Spleen (tissue), 11 donors: ENCODE data around the gene BRINP1. TPM values are rescaled to one million over a fixed set of nuclear protein-coding genes. Genes with fewer than 3 reads are reported as not detected.

Source experiments
- DNase-seq: peaks from one replicate; pipeline ENCODE4 v3.0.0-alpha.2; 2020
- H3K27ac ChIP-seq, 8 donors: fragments of 200-600 bp; sonication (generic) in 7 of 8; 1 replicate in 4 of 8; 2 replicates in 4 of 8; pipeline versions ENCODE4 v1.5.0 to v1.8.0; 2016 to 2021; ENCODE audit warnings: inconsistent platforms in 4 of 8, mild to moderate bottlenecking in 4 of 8, moderate library complexity in 1 of 8
- H3K27me3 ChIP-seq, 7 donors: fragments of 200-600 bp; sonication (generic) in 6 of 7; replicated peaks in 1 of 7; 1 replicate in 4 of 7; 2 replicates in 3 of 7; pipeline versions ENCODE4 v1.5.0 to v1.8.0; 2016 to 2021; ENCODE audit warnings: inconsistent platforms in 3 of 7, mild to moderate bottlenecking in 1 of 7
- H3K36me3 ChIP-seq, 6 donors: fragments of 200-600 bp; sonication (generic) in 5 of 6; 1 replicate in 4 of 6; 2 replicates in 2 of 6; pipeline versions ENCODE4 v1.5.0 to v1.8.0; 2016 to 2021; ENCODE audit warnings: inconsistent platforms in 2 of 6
- H3K4me1 ChIP-seq, 6 donors: fragments of 200-600 bp; sonication (generic) in 5 of 6; 1 replicate in 3 of 6; 2 replicates in 3 of 6; pipeline versions ENCODE4 v1.5.0 to v1.8.0; 2016 to 2021; ENCODE audit warnings: inconsistent platforms in 3 of 6
- H3K4me3 ChIP-seq, 8 donors: fragments of 200-600 bp; sonication (generic) in 7 of 8; 1 replicate in 4 of 8; 2 replicates in 4 of 8; pipeline versions ENCODE4 v1.5.0 to v1.8.0; 2016 to 2021; ENCODE audit warnings: inconsistent platforms in 4 of 8, mild to moderate bottlenecking in 4 of 8, moderate library complexity in 2 of 8
- H3K9me3 ChIP-seq, 8 donors: fragments of 200-600 bp; sonication (generic) in 7 of 8; 1 replicate in 4 of 8; 2 replicates in 4 of 8; pipeline versions ENCODE4 v1.5.0 to v1.8.0; 2016 to 2021; ENCODE audit warnings: inconsistent platforms in 4 of 8
- CTCF ChIP-seq, 11 experiments: fragments of 200-600 bp in 7 of 11; fragments of 450-650 bp in 4 of 11; sonication (generic) in 4 of 11; IDR thresholded peaks in 8 of 11; conservative IDR thresholded peaks in 3 of 11; 1 replicate in 7 of 11; 2 replicates in 4 of 11; pipeline versions ENCODE4 v1.4.0 to v1.8.0; 2016 to 2021; ENCODE audit warnings: antibody characterized with exemption in 11 of 11, inconsistent platforms in 4 of 11, mild to moderate bottlenecking in 1 of 11
- POLR2A ChIP-seq, 3 donors: fragments of 450-650 bp; IDR thresholded peaks; one replicate each; pipeline ENCODE4 v1.5.1; 2017; ENCODE audit warnings: antibody characterized with exemption in 3 of 3, mild to moderate bottlenecking in 1 of 3
- POLR2AphosphoS5 ChIP-seq, 3 donors: sonication (generic); formaldehyde crosslinking; IDR thresholded peaks; one replicate each; pipeline ENCODE4 v1.5.1; 2017; ENCODE audit warnings: antibody characterized with exemption in 3 of 3
- WGBS, 5 donors: extraction: QIAGEN DNeasy Blood & Tissue Kit in 3 of 5; methylation state at CpG; one replicate each; pipeline versions ENCODE4 v1.1.5 to v1.1.7; 2013 to 2018; 5-methylcytosine and 5-hydroxymethylcytosine counted together
- intact Hi-C: fragments of 100-400 bp; cut with DNase I; formaldehyde crosslinking; loops from one replicate; pipeline ENCODE4 v1.15.0; 2023; ENCODE audit warnings: low total_unique reads
- polyA plus RNA-seq, 3 donors: library from polyadenylated mRNA; stranded (reverse); fragments of 200-250 nt; gene quantifications; one replicate each; pipeline ENCODE4 v1.2.1, GENCODE V29; 2013
- total RNA-seq, 7 donors: library from RNA; depleted of rRNA in 3 of 7; stranded (reverse); fragments of >200 nt in 3 of 7; fragmentation: NEBNext Ultra II Directional in 4 of 7; extraction: Animal tissue kit (Norgen Biotek cat#: 25700) in 4 of 7; gene quantifications; one replicate each; pipeline versions ENCODE4 v1.1.0 to v1.2.1, GENCODE V29; 2016 to 2021
- donor health status: healthy with polysubstance abuse.
- donor health status: DM: no; HTN: no; CAD: no; lungs with moderate emphysema.
- donor health status: DM: no; HTN: no; CAD: no.
- donor health status: Bipolar disorder and iron deficiency.
- donor health status: healthy.
- donor health status: DM: no; HTN: no; CAD: no.
- donor health status: DM: yes; HTN: yes; CAD: no.

The BRINP1 gene
- total and polyA plus RNA-seq, 10 donors = 0.05 to 1.2 (median 0.32) TPM; not detected in 1

- H3K27ac ChIP-seq = no peak overlapping the region
- no peaks in the 10 kb centered on the region for H3K36me3 ChIP-seq
- TF ChIP-seq POLR2AphosphoS5 (IDR thresholded peaks at IDR 0.05) (no peak), CTCF (IDR thresholded peaks at IDR 0.05 in 8 of 11, conservative IDR thresholded peaks at IDR 0.05 in 3 of 11) (no peak), POLR2A (IDR thresholded peaks at IDR 0.05) (no peak)
- no peaks in the 10 kb centered on the region for H3K9me3 ChIP-seq
- H3K4me3 ChIP-seq = no peak overlapping the region
- DNase-seq = no peak
- H3K4me1 ChIP-seq = no peaks in the 10 kb centered on the region
- 41 to 58% (median 50%) methylated on average over 5 of the region's 5 CpGs for WGBS, 5 donors
- intact Hi-C loops = no loop called here
- H3K27me3 ChIP-seq = no peaks in the 10 kb centered on the region
Observed at GRCh38 chr9:119272500-119273211, 96.6 kb downstream of the BRINP1 start.

GRCh38 chr9:119268985-119269384 is 100.2 kb downstream of the BRINP1 start:
- no peak for TF ChIP-seq POLR2A (IDR thresholded peaks at IDR 0.05)
- TF ChIP-seq CTCF (IDR thresholded peaks at IDR 0.05 in 8 of 11, conservative IDR thresholded peaks at IDR 0.05 in 3 of 11) = no peak
- no peak for TF ChIP-seq POLR2AphosphoS5 (IDR thresholded peaks at IDR 0.05)
- H3K36me3 ChIP-seq = no peaks in the 10 kb centered on the region
- intact Hi-C loops = no loop called here
- H3K4me3 ChIP-seq = no peak overlapping the region
- H3K27ac ChIP-seq = no peak overlapping the region
- H3K27me3 ChIP-seq = no peaks in the 10 kb centered on the region
- DNase-seq = no peak
- H3K9me3 ChIP-seq = no peaks in the 10 kb centered on the region
- WGBS, 5 donors = 9 to 31% (median 22%) methylated on average over 3 of the region's 3 CpGs
- H3K4me1 ChIP-seq = no peaks in the 10 kb centered on the region

DNA sequence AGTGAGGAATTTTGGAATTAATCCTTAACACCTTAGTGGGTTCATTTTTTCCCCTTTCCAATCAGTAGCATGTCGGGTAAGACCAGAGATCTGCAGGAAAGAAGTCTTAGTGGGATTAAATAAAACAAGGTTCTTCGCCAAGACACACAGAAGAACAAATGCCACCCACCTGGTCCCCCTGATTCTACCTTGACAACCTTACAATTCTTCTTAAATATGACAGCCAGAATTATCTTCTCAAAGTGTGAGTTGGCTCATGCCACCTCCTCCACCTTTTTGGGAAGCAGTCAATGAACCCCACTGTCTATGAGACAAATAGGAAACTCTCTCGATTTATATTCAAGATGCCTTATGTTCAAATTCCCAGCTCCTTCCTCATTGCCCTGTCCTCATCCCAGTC is 105.1 kb downstream of the BRINP1 start:
- 80 to 88% (median 85%) methylated on average over 3 of the region's 3 CpGs for WGBS, 5 donors
- no peak for DNase-seq

GRCh38 chr9:119257592-119257991 is 111.6 kb downstream of the BRINP1 start:
- TF ChIP-seq CTCF (IDR thresholded peaks at IDR 0.05 in 8 of 11, conservative IDR thresholded peaks at IDR 0.05 in 3 of 11) (no peak), POLR2A (IDR thresholded peaks at IDR 0.05) (no peak), POLR2AphosphoS5 (IDR thresholded peaks at IDR 0.05) (no peak)
- 61 to 70% (median 65%) methylated on average over 4 of the region's 4 CpGs for WGBS, 5 donors
- intact Hi-C loops = no loop called here

More for the DNA sequence above, 105.1 kb downstream of the BRINP1 start:
- Histone ChIP-seq H3K27me3 (no peaks in the 10 kb centered on the region), H3K27ac (no peak overlapping the region), H3K9me3 (no peaks in the 10 kb centered on the region), H3K4me3 (no peak overlapping the region), H3K36me3 (no peaks in the 10 kb centered on the region), H3K4me1 (no peaks in the 10 kb centered on the region)
- TF ChIP-seq POLR2A (IDR thresholded peaks at IDR 0.05) = no peak
- intact Hi-C loops = no loop called here

More at GRCh38 chr9:119257592-119257991, 111.6 kb downstream of the BRINP1 start:
- Histone ChIP-seq H3K4me3 (no peak overlapping the region), H3K4me1 (no peaks in the 10 kb centered on the region), H3K36me3 (no peaks in the 10 kb centered on the region), H3K27me3 (no peaks in the 10 kb centered on the region), H3K9me3 (no peaks in the 10 kb centered on the region), H3K27ac (no peak overlapping the region)
- DNase-seq = no peak
